ENCODE data around the gene ZBTB16.

ZBTB16 gene

GRCh38 chr11:114106986-114107385, 47.5 kb downstream of the ZBTB16 start:
- DNase-seq (ENCODE audit: low read depth) = no peak

GRCh38 chr11:114108501-114109205, 49.1 kb downstream of the ZBTB16 start:
- DNase-seq (ENCODE audit: low read depth) = no peak

GRCh38 chr11:114109206-114110090, 49.9 kb downstream of the ZBTB16 start:
- DNase-seq (ENCODE audit: low read depth) = no peak

- no peak for DNase-seq (ENCODE audit: low read depth)
These were observed 50.6 kb downstream of the ZBTB16 start for GRCh38 chr11:114110123-114110522.

- DNase-seq (ENCODE audit: low read depth) = no peak
These were observed 51.7 kb downstream of the ZBTB16 start for GRCh38 chr11:114110952-114111947.

GRCh38 chr11:114115451-114115928, 56.0 kb downstream of the ZBTB16 start:
- no peak for DNase-seq (ENCODE audit: low read depth)

GRCh38 chr11:114116357-114116756, 56.8 kb downstream of the ZBTB16 start:
- DNase-seq (ENCODE audit: low read depth) = no peak

GRCh38 chr11:114116800-114117199, 57.3 kb downstream of the ZBTB16 start:
- DNase-seq (ENCODE audit: low read depth) = no peak

GRCh38 chr11:114120606-114121005, 61.1 kb downstream of the ZBTB16 start:
- DNase-seq (ENCODE audit: low read depth) = no peak

- no peak for DNase-seq (ENCODE audit: low read depth)
These were observed 61.6 kb downstream of the ZBTB16 start for GRCh38 chr11:114121138-114121537.

GRCh38 chr11:114121804-114122504, 62.4 kb downstream of the ZBTB16 start:
- DNase-seq (ENCODE audit: low read depth) = no peak

- no peak for DNase-seq (ENCODE audit: low read depth)
These were observed 63.2 kb downstream of the ZBTB16 start for GRCh38 chr11:114122686-114123085.

- no peak for DNase-seq (ENCODE audit: low read depth)
These were observed 64.3 kb downstream of the ZBTB16 start for GRCh38 chr11:114123692-114124330.

- no peak for DNase-seq (ENCODE audit: low read depth)
These were observed 65.2 kb downstream of the ZBTB16 start for GRCh38 chr11:114124601-114125144.

- no peak for DNase-seq (ENCODE audit: low read depth)
These were observed 66.0 kb downstream of the ZBTB16 start for GRCh38 chr11:114125531-114125930.

GRCh38 chr11:114125959-114126358, 66.4 kb downstream of the ZBTB16 start:
- no peak for DNase-seq (ENCODE audit: low read depth)

GRCh38 chr11:114128399-114128798, 68.9 kb downstream of the ZBTB16 start:
- no peak for DNase-seq (ENCODE audit: low read depth)

GRCh38 chr11:114129142-114129541, 69.6 kb downstream of the ZBTB16 start:
- DNase-seq (ENCODE audit: low read depth) = no peak

- DNase-seq (ENCODE audit: low read depth) = no peak
These were observed 70.2 kb downstream of the ZBTB16 start for GRCh38 chr11:114129699-114130098.

- no peak for DNase-seq (ENCODE audit: low read depth)
These were observed 70.6 kb downstream of the ZBTB16 start for GRCh38 chr11:114130115-114130576.

All from activated gamma-delta T cell treated with anti-CD3 and anti-CD28 coated beads, Interleukin-2, amount 50 U/mL, for 16 hours (primary cell).